SK-N-MC (cell line): Measurements from ENCODE around the gene DYNC1I1.

Source experiments
- DNase-seq: peaks from one replicate; pipeline ENCODE4 v3.0.0-alpha.2; 2011; ENCODE audit warnings: low read depth, low spot score
- H3K27ac ChIP-seq: fragments of 200-600 bp; sonication (generic); 2 replicates; pipeline ENCODE4 v1.5.1; 2016; ENCODE audit warnings: mixed run types
- H3K36me3 ChIP-seq: fragments of 200-600 bp; sonication (generic); 2 replicates; pipeline ENCODE4 v1.6.1; 2017; ENCODE audit warnings: antibody characterized with exemption, low read length, mixed read lengths; ENCODE audit not compliant: insufficient read depth
- H3K4me3 ChIP-seq: fragments of 200-600 bp; sonication (generic); 2 replicates; pipeline ENCODE4 v1.5.1; 2016
- H3K9ac ChIP-seq: fragments of 200-600 bp; sonication (generic); 2 replicates; pipeline ENCODE4 v1.8.0; 2017; ENCODE audit warnings: mixed run types, mixed read lengths; ENCODE audit not compliant: insufficient read length
- H3K9me3 ChIP-seq: fragments of 200-600 bp; sonication (generic); 2 replicates; pipeline ENCODE4 v1.6.1; 2017; ENCODE audit warnings: low read depth, mild to moderate bottlenecking, antibody characterized with exemption, low read length, moderate library complexity, mixed read lengths
- EZH2 ChIP-seq: fragments of 200-600 bp; sonication (generic); IDR thresholded peaks from one replicate; pipeline ENCODE4 v1.6.1; 2017; ENCODE audit warnings: antibody characterized with exemption
- FOXP2 ChIP-seq: optimal IDR thresholded peaks from 2 replicates; pipeline ENCODE3; 2011; ENCODE audit warnings: mild to moderate bottlenecking, moderate library complexity; ENCODE audit not compliant: insufficient read depth; ENCODE audit errors: extremely low read length, control extremely low read depth
- POLR2AphosphoS5 ChIP-seq: IDR thresholded peaks from 2 replicates; pipeline ENCODE4 v1.6.1; 2012; ENCODE audit warnings: mild to moderate bottlenecking, low read depth, low read length, borderline replicate concordance

DYNC1I1 gene

GRCh38 chr7:95817866-95818640 lies 45.7 kb downstream of the DYNC1I1 start:
- no peak overlapping the region for H3K9ac ChIP-seq
- no peaks in the 10 kb centered on the region for H3K36me3 ChIP-seq
- DNase-seq = no peak
- TF ChIP-seq POLR2AphosphoS5 = no peak
- H3K9me3 ChIP-seq = no peaks in the 10 kb centered on the region
- H3K4me3 ChIP-seq = no peak overlapping the region
- no peak overlapping the region for H3K27ac ChIP-seq

DNA sequence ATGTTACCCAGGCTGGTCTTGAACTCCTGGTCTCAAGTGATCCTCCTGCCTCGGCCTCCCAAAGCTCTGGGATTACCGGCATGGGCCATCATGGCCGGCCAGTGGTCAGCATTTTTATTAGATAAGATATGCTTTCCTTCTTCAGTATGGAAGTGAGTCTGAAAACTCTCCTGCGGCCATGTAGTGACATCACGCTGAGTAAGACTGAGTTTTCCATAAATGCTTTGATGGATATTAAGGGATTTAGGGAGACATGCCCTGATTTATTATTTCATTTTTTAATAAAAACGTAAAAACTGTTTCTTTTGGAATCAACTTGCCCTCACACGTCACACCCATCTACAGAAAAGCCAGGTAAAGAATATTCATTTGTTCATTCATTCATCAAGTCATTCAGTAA lies 48.4 kb downstream of the DYNC1I1 start:
- H3K36me3 ChIP-seq = no peaks in the 10 kb centered on the region
- no peaks in the 10 kb centered on the region for H3K9me3 ChIP-seq
- H3K27ac ChIP-seq = no peak overlapping the region
- no peak overlapping the region for H3K4me3 ChIP-seq
- no peak for DNase-seq
- TF ChIP-seq FOXP2 (no peak), POLR2AphosphoS5 (no peak), EZH2 (no peak)
- no peak overlapping the region for H3K9ac ChIP-seq

GRCh38 chr7:95822717-95823116 lies 50.4 kb downstream of the DYNC1I1 start:
- TF ChIP-seq POLR2AphosphoS5 (no peak), FOXP2 (no peak), EZH2 (no peak)
- DNase-seq = no peak
- Histone ChIP-seq H3K27ac (no peak overlapping the region), H3K36me3 (no peaks in the 10 kb centered on the region), H3K4me3 (no peak overlapping the region), H3K9ac (no peak overlapping the region), H3K9me3 (no peaks in the 10 kb centered on the region)

GRCh38 chr7:95824616-95825015 lies 52.3 kb downstream of the DYNC1I1 start:
- TF ChIP-seq EZH2 (no peak), POLR2AphosphoS5 (no peak), FOXP2 (no peak)

GRCh38 chr7:95828824-95829790 lies 56.8 kb downstream of the DYNC1I1 start:
- no peak for TF ChIP-seq EZH2
- TF ChIP-seq POLR2AphosphoS5 = no peak
- no peak for TF ChIP-seq FOXP2
- no peaks in the 10 kb centered on the region for H3K36me3 ChIP-seq
- no peak overlapping the region for H3K4me3 ChIP-seq
- H3K27ac ChIP-seq = no peak overlapping the region
- no peak for DNase-seq
- H3K9me3 ChIP-seq = no peaks in the 10 kb centered on the region
- no peak overlapping the region for H3K9ac ChIP-seq

More at GRCh38 chr7:95824616-95825015, 52.3 kb downstream of the DYNC1I1 start:
- no peak overlapping the region for H3K9ac ChIP-seq
- H3K36me3 ChIP-seq = no peaks in the 10 kb centered on the region
- H3K9me3 ChIP-seq = no peaks in the 10 kb centered on the region
- H3K27ac ChIP-seq = no peak overlapping the region
- no peak overlapping the region for H3K4me3 ChIP-seq
- no peak for DNase-seq

GRCh38 chr7:95840953-95841950 lies 68.9 kb downstream of the DYNC1I1 start:
- no peak for DNase-seq
- H3K36me3 ChIP-seq = no peaks in the 10 kb centered on the region
- H3K9ac ChIP-seq = no peak overlapping the region
- no peak overlapping the region for H3K27ac ChIP-seq
- no peak overlapping the region for H3K4me3 ChIP-seq
- TF ChIP-seq EZH2 = no peak
- TF ChIP-seq POLR2AphosphoS5 = no peak
- TF ChIP-seq FOXP2 = no peak
- H3K9me3 ChIP-seq = no peaks in the 10 kb centered on the region

- Histone ChIP-seq H3K27ac (no peak overlapping the region), H3K9ac (no peak overlapping the region), H3K9me3 (no peaks in the 10 kb centered on the region), H3K36me3 (no peaks in the 10 kb centered on the region), H3K4me3 (no peak overlapping the region)
- TF ChIP-seq POLR2AphosphoS5 (no peak), EZH2 (no peak)
- DNase-seq = no peak
Measured at GRCh38 chr7:95843286-95843685, 70.9 kb downstream of the DYNC1I1 start.
